MCF 10A (cell line): Measurements from ENCODE around the gene MICALL2. TPM values are rescaled to one million over a fixed set of nuclear protein-coding genes. Genes with fewer than 3 reads are reported as not detected.

ENCODE experiments used
- BruUV-seq: library from RNA; stranded (reverse); fragments of 400-500 nt; replicated peaks from 2 replicates; lab custom pipeline; 2021; lab: Mats Ljungman, UMichigan
- CTCF ChIA-PET: fragments of 300-600 bp; sonication (Branson Sonifier 250); formaldehyde crosslinking; extraction: SDS; loops from one replicate; lab custom pipeline; 2021; ENCODE audit warnings: antibody characterized with exemption, inconsistent platforms; lab: Yijun Ruan, JAX
- POLR2A ChIA-PET: fragments of 300-600, 350-650 bp; sonication (Branson Sonifier 250); formaldehyde crosslinking; extraction: SDS; loops from one replicate; lab custom pipeline; 2020; ENCODE audit warnings: antibody characterized with exemption, inconsistent platforms; lab: Yijun Ruan, JAX
- DNase-seq: peaks from one replicate; pipeline ENCODE4 v3.0.0-alpha.2; 2018; ENCODE audit not compliant: unreplicated experiment
- H3K27ac Mint-ChIP-seq: one replicate; pipeline ENCODE4 v1.8.0; 2022; ENCODE audit warnings: mild to moderate bottlenecking, low read depth, mixed read lengths; ENCODE audit not compliant: unreplicated experiment
- H3K27me3 Mint-ChIP-seq: one replicate; pipeline ENCODE4 v1.8.0; 2022; ENCODE audit warnings: mixed read lengths; ENCODE audit not compliant: insufficient read depth, unreplicated experiment
- H3K36me3 Mint-ChIP-seq: one replicate; pipeline ENCODE4 v1.8.0; 2022; ENCODE audit warnings: mild to moderate bottlenecking, moderate library complexity, mixed read lengths; ENCODE audit not compliant: insufficient read depth, unreplicated experiment
- H3K4me1 Mint-ChIP-seq: one replicate; pipeline ENCODE4 v1.8.0; 2022; ENCODE audit warnings: mixed read lengths; ENCODE audit not compliant: insufficient read depth, unreplicated experiment
- H3K4me3 Mint-ChIP-seq: one replicate; pipeline ENCODE4 v1.8.0; 2022; ENCODE audit warnings: mild to moderate bottlenecking, moderate library complexity, mixed read lengths; ENCODE audit not compliant: unreplicated experiment
- H3K9me3 Mint-ChIP-seq: one replicate; pipeline ENCODE4 v1.8.0; 2022; ENCODE audit warnings: mixed read lengths; ENCODE audit not compliant: unreplicated experiment
- intact Hi-C: fragments of 100-400 bp; cut with micrococcal nuclease; formaldehyde crosslinking; loops from 2 replicates; pipeline ENCODE4 v1.14.1; 2022
- total RNA-seq: library from RNA; stranded (reverse); gene quantifications from 2 replicates; pipeline ENCODE4 v1.2.3, GENCODE V29; 2022
- TF ChIP-seq, protein P1 (sequence below): fragments of 200-600 bp; IDR thresholded peaks from one replicate; pipeline ENCODE4 v1.8.0; 2022; ENCODE audit warnings: antibody characterized with exemption, mild to moderate bottlenecking; ENCODE audit not compliant: unreplicated experiment

The MICALL2 gene
- total RNA-seq, 1 experiment from 2014 or later, result 15.8 TPM

DNA sequence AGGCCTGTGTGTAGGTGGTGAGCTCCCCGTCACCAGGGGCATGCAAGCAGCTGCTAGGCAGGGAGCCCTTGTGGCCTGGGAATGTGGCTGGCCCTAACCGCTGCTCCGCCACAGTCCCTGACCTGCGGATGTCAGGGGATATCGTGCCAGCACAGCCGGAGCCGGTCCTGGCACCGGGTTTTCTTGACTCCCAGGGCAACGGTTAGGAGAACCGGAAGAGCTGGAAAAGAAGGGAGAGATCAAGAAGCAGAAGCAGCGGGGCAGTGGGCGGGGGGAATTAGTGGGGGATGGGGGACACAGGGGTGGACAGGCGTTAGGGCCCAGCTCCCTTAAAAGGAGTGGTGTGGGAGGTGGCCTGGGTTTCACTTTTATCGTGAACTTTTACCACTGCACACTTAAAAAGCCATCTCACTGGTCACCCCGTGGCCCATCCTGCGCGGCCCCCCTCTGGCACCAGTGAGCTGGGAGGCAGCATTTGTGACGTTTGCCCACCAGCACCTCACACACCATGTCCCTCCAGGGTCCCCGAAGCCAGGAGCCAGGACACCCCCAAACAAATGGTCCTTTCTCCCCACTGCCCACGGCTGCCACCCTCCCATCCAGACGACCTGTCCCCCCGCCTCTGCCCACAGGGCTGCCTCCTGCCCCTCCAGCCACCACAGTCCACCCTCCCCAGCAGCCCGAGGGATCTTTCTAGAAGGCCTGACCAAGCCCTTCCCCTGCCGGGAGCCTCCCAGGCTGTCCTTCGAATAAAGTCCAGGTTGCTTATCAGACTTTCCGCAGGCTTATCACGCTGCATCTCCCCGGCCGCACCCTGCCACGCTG is 1.8 kb upstream of the MICALL2 start:
- Mint-ChIP-seq H3K4me1 (peaks cover 33% of the 10 kb centered on the region), H3K36me3 (peaks cover 4% of the 10 kb centered on the region), H3K27me3 (no peaks in the 10 kb centered on the region), H3K27ac (peak overlapping the region; percentile 73), H3K9me3 (no peaks in the 10 kb centered on the region), H3K4me3 (no peak overlapping the region)
- ChIA-PET CTCF (interaction anchor here (0.6 to 3.4 kb wide), 4 partner anchors 13 to 65 kb away, joined by 3 to 21 read pairs (median 3); no protein-coding TSS in a partner anchor), POLR2A (interaction anchor here (0.6 to 2.6 kb wide), 2 partner anchors 95 to 1074 kb away, joined by 3 to 9 read pairs; partner anchors contain the start of gene TMEM184A)
- no peak for DNase-seq
- BruUV-seq, result no TSS peak
- intact Hi-C loops, result no loop called here
- TF ChIP-seq, protein P1, sequence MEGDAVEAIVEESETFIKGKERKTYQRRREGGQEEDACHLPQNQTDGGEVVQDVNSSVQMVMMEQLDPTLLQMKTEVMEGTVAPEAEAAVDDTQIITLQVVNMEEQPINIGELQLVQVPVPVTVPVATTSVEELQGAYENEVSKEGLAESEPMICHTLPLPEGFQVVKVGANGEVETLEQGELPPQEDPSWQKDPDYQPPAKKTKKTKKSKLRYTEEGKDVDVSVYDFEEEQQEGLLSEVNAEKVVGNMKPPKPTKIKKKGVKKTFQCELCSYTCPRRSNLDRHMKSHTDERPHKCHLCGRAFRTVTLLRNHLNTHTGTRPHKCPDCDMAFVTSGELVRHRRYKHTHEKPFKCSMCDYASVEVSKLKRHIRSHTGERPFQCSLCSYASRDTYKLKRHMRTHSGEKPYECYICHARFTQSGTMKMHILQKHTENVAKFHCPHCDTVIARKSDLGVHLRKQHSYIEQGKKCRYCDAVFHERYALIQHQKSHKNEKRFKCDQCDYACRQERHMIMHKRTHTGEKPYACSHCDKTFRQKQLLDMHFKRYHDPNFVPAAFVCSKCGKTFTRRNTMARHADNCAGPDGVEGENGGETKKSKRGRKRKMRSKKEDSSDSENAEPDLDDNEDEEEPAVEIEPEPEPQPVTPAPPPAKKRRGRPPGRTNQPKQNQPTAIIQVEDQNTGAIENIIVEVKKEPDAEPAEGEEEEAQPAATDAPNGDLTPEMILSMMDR, result no peak

- Mint-ChIP-seq H3K4me3 (peak overlapping the region; percentile 54), H3K27ac (peak overlapping the region; percentile 73), H3K9me3 (no peaks in the 10 kb centered on the region), H3K27me3 (no peaks in the 10 kb centered on the region), H3K36me3 (peaks cover 4% of the 10 kb centered on the region), H3K4me1 (peaks cover 37% of the 10 kb centered on the region)
- CTCF ChIA-PET, result interaction anchor here (1.0 to 3.4 kb wide), 3 partner anchors 14 to 56 kb away, joined by 3 to 21 read pairs (median 3); no protein-coding TSS in a partner anchor
- no TSS peak for BruUV-seq
- POLR2A ChIA-PET, result interaction anchor here (2.6 kb wide), 1 partner anchor 96 kb away, joined by 9 read pairs; the partner anchor contains the start of gene TMEM184A
- intact Hi-C loops, result no loop called here
- TF ChIP-seq, protein P1, result no peak
- DNase-seq, result no peak
Observed at GRCh38 chr7:1459920-1460820, 900 bp upstream of the MICALL2 start.

DNA sequence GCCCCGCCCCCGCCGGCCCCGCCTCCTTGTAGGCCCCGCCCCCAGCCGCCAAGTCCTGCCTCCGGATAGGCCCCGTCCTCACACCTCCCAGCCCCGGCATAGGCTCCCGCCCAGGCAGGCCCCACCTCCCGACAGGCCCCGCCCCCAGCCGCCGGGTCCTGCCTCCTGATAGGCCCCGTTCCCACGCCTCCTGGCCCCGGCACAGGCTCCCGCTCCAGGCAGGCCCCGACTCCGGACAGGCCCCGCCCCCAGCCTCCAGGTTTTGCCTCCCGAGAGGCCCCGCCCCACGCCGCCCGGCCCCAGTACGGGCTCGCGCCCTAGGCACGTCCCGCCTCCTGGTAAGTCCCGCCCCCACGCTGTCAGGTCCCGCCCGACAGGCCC is 232 bp upstream of the MICALL2 start:
- Mint-ChIP-seq H3K27me3 (no peaks in the 10 kb centered on the region), H3K36me3 (peaks cover 4% of the 10 kb centered on the region), H3K4me3 (peak overlapping the region; percentile 78), H3K9me3 (no peaks in the 10 kb centered on the region), H3K27ac (no peak overlapping the region), H3K4me1 (peaks cover 37% of the 10 kb centered on the region)
- POLR2A ChIA-PET, result interaction anchor here (1.0 to 2.6 kb wide), 2 partner anchors 96 to 301 kb away, joined by 3 to 9 read pairs; partner anchors contain the start of gene TMEM184A
- TF ChIP-seq, protein P1, result no peak
- CTCF ChIA-PET, result no interaction called here
- no TSS peak for BruUV-seq
- intact Hi-C loops, result no loop called here
- peak; percentile 98 for DNase-seq
